ENCODE results near the gene TRIOBP. TPM values are rescaled to one million over a fixed set of nuclear protein-coding genes. Genes with fewer than 3 reads are reported as not detected.
A peak's percentile ranks its signal among the peaks of the same experiment; 100 is the strongest.

TRIOBP gene
- total RNA-seq, 1 experiment from 2014 or later, result 25.6 TPM

GRCh38 chr22:37803195-37803638 is 106.4 kb downstream of the TRIOBP start:
- in situ Hi-C loops (cut with HindIII; ENCODE audit: low pct_unique_long_range_greater_than_20kb, low sequenced_read_pairs), result no loop called here
- no peak for DNase-seq (ENCODE audit: low read depth, low spot score)

GRCh38 chr22:37803639-37804351 is 106.9 kb downstream of the TRIOBP start:
- no peak for DNase-seq (ENCODE audit: low read depth, low spot score)
- in situ Hi-C loops (cut with HindIII; ENCODE audit: low pct_unique_long_range_greater_than_20kb, low sequenced_read_pairs), result no loop called here

- DNase-seq (ENCODE audit: low read depth, low spot score), result no peak
- in situ Hi-C loops (cut with HindIII; ENCODE audit: low pct_unique_long_range_greater_than_20kb, low sequenced_read_pairs), result no loop called here
These were observed 107.6 kb downstream of the TRIOBP start for GRCh38 chr22:37804352-37804880.

GRCh38 chr22:37804881-37805809 is 108.3 kb downstream of the TRIOBP start:
- in situ Hi-C loops (cut with HindIII; ENCODE audit: low pct_unique_long_range_greater_than_20kb, low sequenced_read_pairs), result no loop called here
- peak; percentile 90 for DNase-seq (ENCODE audit: low read depth, low spot score)

GRCh38 chr22:37805810-37806277 is 109.0 kb downstream of the TRIOBP start:
- in situ Hi-C loops (cut with HindIII; ENCODE audit: low pct_unique_long_range_greater_than_20kb, low sequenced_read_pairs), result no loop called here
- DNase-seq (ENCODE audit: low read depth, low spot score), result no peak

- peak; percentile 39 for DNase-seq (ENCODE audit: low read depth, low spot score)
- in situ Hi-C loops (cut with HindIII; ENCODE audit: low pct_unique_long_range_greater_than_20kb, low sequenced_read_pairs), result no loop called here
These were observed 109.8 kb downstream of the TRIOBP start for GRCh38 chr22:37806409-37807333.

GRCh38 chr22:37807410-37808293 is 110.8 kb downstream of the TRIOBP start, which contains the start of gene GCAT:
Gene GCAT (plus strand): TSS chr22:37807934. CDS start chr22:37807968, 34 bp downstream.
- in situ Hi-C loops (cut with HindIII; ENCODE audit: low pct_unique_long_range_greater_than_20kb, low sequenced_read_pairs), result no loop called here
- DNase-seq (ENCODE audit: low read depth, low spot score), result peak; percentile 96

- DNase-seq (ENCODE audit: low read depth, low spot score), result no peak
- in situ Hi-C loops (cut with HindIII; ENCODE audit: low pct_unique_long_range_greater_than_20kb, low sequenced_read_pairs), result no loop called here
These were observed 111.4 kb downstream of the TRIOBP start for GRCh38 chr22:37808294-37808657.

GRCh38 chr22:37809672-37810333 is 113.0 kb downstream of the TRIOBP start:
- in situ Hi-C loops (cut with HindIII; ENCODE audit: low pct_unique_long_range_greater_than_20kb, low sequenced_read_pairs), result no loop called here
- no peak for DNase-seq (ENCODE audit: low read depth, low spot score)

- no peak for DNase-seq (ENCODE audit: low read depth, low spot score)
- in situ Hi-C loops (cut with HindIII; ENCODE audit: low pct_unique_long_range_greater_than_20kb, low sequenced_read_pairs), result no loop called here
These were observed 115.0 kb downstream of the TRIOBP start for GRCh38 chr22:37811867-37812266.

- no peak for DNase-seq (ENCODE audit: low read depth, low spot score)
- in situ Hi-C loops (cut with HindIII; ENCODE audit: low pct_unique_long_range_greater_than_20kb, low sequenced_read_pairs), result no loop called here
These were observed 116.2 kb downstream of the TRIOBP start for GRCh38 chr22:37812869-37813678.

GRCh38 chr22:37815593-37815992 is 118.7 kb downstream of the TRIOBP start:
- in situ Hi-C loops (cut with HindIII; ENCODE audit: low pct_unique_long_range_greater_than_20kb, low sequenced_read_pairs), result no loop called here
- no peak for DNase-seq (ENCODE audit: low read depth, low spot score)

- DNase-seq (ENCODE audit: low read depth, low spot score), result no peak
- in situ Hi-C loops (cut with HindIII; ENCODE audit: low pct_unique_long_range_greater_than_20kb, low sequenced_read_pairs), result no loop called here
These were observed 119.8 kb downstream of the TRIOBP start for GRCh38 chr22:37816543-37817180.

GRCh38 chr22:37817705-37818408 is 121.0 kb downstream of the TRIOBP start:
- in situ Hi-C loops (cut with HindIII; ENCODE audit: low pct_unique_long_range_greater_than_20kb, low sequenced_read_pairs), result no loop called here
- DNase-seq (ENCODE audit: low read depth, low spot score), result peak; percentile 83

All from SK-MEL-5 (cell line).